ENCODE data around the gene KCTD8.

DNA sequence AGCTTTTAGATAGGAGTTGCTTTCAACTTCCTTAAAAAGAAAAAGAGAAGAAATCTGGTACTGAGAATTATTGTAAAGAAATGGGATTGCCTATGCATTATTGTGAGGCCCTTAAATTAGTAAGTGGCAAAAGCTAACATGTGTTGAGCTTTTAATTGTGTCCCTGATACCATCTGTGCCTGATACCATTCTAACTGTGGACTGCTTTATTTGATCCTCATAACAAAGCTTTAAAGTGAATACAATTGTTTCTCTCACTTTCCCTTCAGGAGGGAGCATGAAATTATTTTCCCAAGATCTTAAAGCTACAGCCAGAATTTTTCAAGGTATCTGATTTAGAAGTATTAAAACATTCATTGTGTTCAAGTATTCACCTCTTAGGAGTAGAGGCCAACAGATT is 9.9 kb downstream of the KCTD8 start:
- TF ChIP-seq POLR2A (IDR thresholded peaks at IDR 0.05; ENCODE audit: low read length) (no peak), GATA1 (IDR thresholded peaks at IDR 0.05; ENCODE audit: low read depth, low read length) (no peak)
